MCF 10A (cell line): ENCODE data around the gene HJURP. TPM values are rescaled to one million over a fixed set of nuclear protein-coding genes. Genes with fewer than 3 reads are reported as not detected.

Source experiments
- BruUV-seq: library from RNA; stranded (reverse); fragments of 400-500 nt; replicated peaks from 2 replicates; lab custom pipeline; 2021; lab: Mats Ljungman, UMichigan
- CTCF ChIA-PET: fragments of 300-600 bp; sonication (Branson Sonifier 250); formaldehyde crosslinking; extraction: SDS; loops from one replicate; lab custom pipeline; 2021; ENCODE audit warnings: antibody characterized with exemption, inconsistent platforms; lab: Yijun Ruan, JAX
- POLR2A ChIA-PET: fragments of 300-600, 350-650 bp; sonication (Branson Sonifier 250); formaldehyde crosslinking; extraction: SDS; loops from one replicate; lab custom pipeline; 2020; ENCODE audit warnings: antibody characterized with exemption, inconsistent platforms; lab: Yijun Ruan, JAX
- DNase-seq: peaks from one replicate; pipeline ENCODE4 v3.0.0-alpha.2; 2018; ENCODE audit not compliant: unreplicated experiment
- H3K27ac Mint-ChIP-seq: one replicate; pipeline ENCODE4 v1.8.0; 2022; ENCODE audit warnings: mild to moderate bottlenecking, low read depth, mixed read lengths; ENCODE audit not compliant: unreplicated experiment
- H3K27me3 Mint-ChIP-seq: one replicate; pipeline ENCODE4 v1.8.0; 2022; ENCODE audit warnings: mixed read lengths; ENCODE audit not compliant: insufficient read depth, unreplicated experiment
- H3K36me3 Mint-ChIP-seq: one replicate; pipeline ENCODE4 v1.8.0; 2022; ENCODE audit warnings: mild to moderate bottlenecking, moderate library complexity, mixed read lengths; ENCODE audit not compliant: insufficient read depth, unreplicated experiment
- H3K4me1 Mint-ChIP-seq: one replicate; pipeline ENCODE4 v1.8.0; 2022; ENCODE audit warnings: mixed read lengths; ENCODE audit not compliant: insufficient read depth, unreplicated experiment
- H3K4me3 Mint-ChIP-seq: one replicate; pipeline ENCODE4 v1.8.0; 2022; ENCODE audit warnings: mild to moderate bottlenecking, moderate library complexity, mixed read lengths; ENCODE audit not compliant: unreplicated experiment
- H3K9me3 Mint-ChIP-seq: one replicate; pipeline ENCODE4 v1.8.0; 2022; ENCODE audit warnings: mixed read lengths; ENCODE audit not compliant: unreplicated experiment
- intact Hi-C: fragments of 100-400 bp; cut with micrococcal nuclease; formaldehyde crosslinking; loops from 2 replicates; pipeline ENCODE4 v1.14.1; 2022
- total RNA-seq: library from RNA; stranded (reverse); gene quantifications from 2 replicates; pipeline ENCODE4 v1.2.3, GENCODE V29; 2022
- TF ChIP-seq, protein P1 (sequence below): fragments of 200-600 bp; IDR thresholded peaks from one replicate; pipeline ENCODE4 v1.8.0; 2022; ENCODE audit warnings: antibody characterized with exemption, mild to moderate bottlenecking; ENCODE audit not compliant: unreplicated experiment

The HJURP gene
- total RNA-seq, 1 experiment from 2014 or later = 29.3 TPM

GRCh38 chr2:233829193-233830110 lies 24.9 kb downstream of the HJURP start:
- ChIA-PET POLR2A (interaction anchor here (0.6 kb wide), 1 partner anchor 182 kb away, joined by 3 read pairs; no protein-coding TSS in a partner anchor), CTCF (no interaction called here)
- no peaks in the 10 kb centered on the region for H3K27me3 Mint-ChIP-seq
- intact Hi-C loops = no loop called here
- H3K27ac Mint-ChIP-seq = no peak overlapping the region
- no peak for DNase-seq
- H3K4me3 Mint-ChIP-seq = no peak overlapping the region
- H3K36me3 Mint-ChIP-seq = peaks cover 4% of the 10 kb centered on the region
- BruUV-seq = no TSS peak
- no peaks in the 10 kb centered on the region for H3K9me3 Mint-ChIP-seq
- no peaks in the 10 kb centered on the region for H3K4me1 Mint-ChIP-seq
- TF ChIP-seq, protein P1, sequence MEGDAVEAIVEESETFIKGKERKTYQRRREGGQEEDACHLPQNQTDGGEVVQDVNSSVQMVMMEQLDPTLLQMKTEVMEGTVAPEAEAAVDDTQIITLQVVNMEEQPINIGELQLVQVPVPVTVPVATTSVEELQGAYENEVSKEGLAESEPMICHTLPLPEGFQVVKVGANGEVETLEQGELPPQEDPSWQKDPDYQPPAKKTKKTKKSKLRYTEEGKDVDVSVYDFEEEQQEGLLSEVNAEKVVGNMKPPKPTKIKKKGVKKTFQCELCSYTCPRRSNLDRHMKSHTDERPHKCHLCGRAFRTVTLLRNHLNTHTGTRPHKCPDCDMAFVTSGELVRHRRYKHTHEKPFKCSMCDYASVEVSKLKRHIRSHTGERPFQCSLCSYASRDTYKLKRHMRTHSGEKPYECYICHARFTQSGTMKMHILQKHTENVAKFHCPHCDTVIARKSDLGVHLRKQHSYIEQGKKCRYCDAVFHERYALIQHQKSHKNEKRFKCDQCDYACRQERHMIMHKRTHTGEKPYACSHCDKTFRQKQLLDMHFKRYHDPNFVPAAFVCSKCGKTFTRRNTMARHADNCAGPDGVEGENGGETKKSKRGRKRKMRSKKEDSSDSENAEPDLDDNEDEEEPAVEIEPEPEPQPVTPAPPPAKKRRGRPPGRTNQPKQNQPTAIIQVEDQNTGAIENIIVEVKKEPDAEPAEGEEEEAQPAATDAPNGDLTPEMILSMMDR = no peak

- BruUV-seq = no TSS peak
- POLR2A ChIA-PET = interaction anchor here (0.6 kb wide), 1 partner anchor 182 kb away, joined by 3 read pairs; no protein-coding TSS in a partner anchor
- no peak for DNase-seq
- CTCF ChIA-PET = no interaction called here
- Mint-ChIP-seq H3K9me3 (no peaks in the 10 kb centered on the region), H3K4me3 (no peak overlapping the region), H3K27me3 (no peaks in the 10 kb centered on the region), H3K36me3 (peaks cover 3% of the 10 kb centered on the region), H3K4me1 (no peaks in the 10 kb centered on the region), H3K27ac (no peak overlapping the region)
- TF ChIP-seq, protein P1 = no peak
- intact Hi-C loops = no loop called here
Measured at GRCh38 chr2:233828546-233829192, 25.7 kb downstream of the HJURP start.

GRCh38 chr2:233824373-233824772 lies 30.0 kb downstream of the HJURP start:
- Mint-ChIP-seq H3K27me3 (no peaks in the 10 kb centered on the region), H3K4me1 (no peaks in the 10 kb centered on the region), H3K4me3 (no peak overlapping the region), H3K9me3 (no peaks in the 10 kb centered on the region), H3K36me3 (no peaks in the 10 kb centered on the region), H3K27ac (no peak overlapping the region)
- no TSS peak for BruUV-seq
- ChIA-PET CTCF (no interaction called here), POLR2A (no interaction called here)
- TF ChIP-seq, protein P1 = no peak
- intact Hi-C loops = no loop called here
- DNase-seq = no peak

DNA sequence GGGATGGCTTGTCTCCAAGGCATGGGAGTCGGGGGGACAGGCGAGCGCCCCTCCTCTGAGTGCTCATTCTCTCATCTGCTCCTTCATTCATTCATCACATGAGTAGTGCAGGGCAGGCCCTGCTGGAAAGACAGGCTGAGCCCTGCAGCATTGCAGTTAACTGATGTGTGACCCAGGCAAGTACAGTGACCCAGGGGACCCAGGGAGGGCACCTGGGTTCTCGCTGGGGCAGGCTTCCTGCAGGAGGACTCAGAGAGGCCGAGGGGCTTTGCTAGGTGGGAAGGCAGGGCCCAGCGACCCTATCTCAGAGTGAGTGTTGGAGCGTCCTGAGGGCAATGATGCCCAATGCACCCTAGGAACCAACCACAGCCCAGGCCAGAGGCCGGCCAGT lies 30.6 kb downstream of the HJURP start:
- no TSS peak for BruUV-seq
- DNase-seq = no peak
- intact Hi-C loops = no loop called here
- no peaks in the 10 kb centered on the region for H3K27me3 Mint-ChIP-seq
- H3K4me1 Mint-ChIP-seq = no peaks in the 10 kb centered on the region
- ChIA-PET POLR2A (no interaction called here), CTCF (no interaction called here)
- H3K27ac Mint-ChIP-seq = no peak overlapping the region
- H3K36me3 Mint-ChIP-seq = no peaks in the 10 kb centered on the region
- no peaks in the 10 kb centered on the region for H3K9me3 Mint-ChIP-seq
- TF ChIP-seq, protein P1 = no peak
- no peak overlapping the region for H3K4me3 Mint-ChIP-seq
